Duodenal mucosa (tissue), 2 donors: ENCODE results near the gene TTC39C.
A peak's percentile ranks its signal among the peaks of the same experiment; 100 is the strongest.

Source experiments
- H3K27ac ChIP-seq: one replicate; pipeline ENCODE4 v1.7.0; 2013; ENCODE audit warnings: low read depth, low read length
- H3K27me3 ChIP-seq, 2 donors: one replicate each; pipeline ENCODE4 v1.7.0; 2013; ENCODE audit warnings: low read length in 2 of 2, control low read depth in 1 of 2; ENCODE audit not compliant: insufficient read depth in 2 of 2, control insufficient read depth in 1 of 2
- H3K36me3 ChIP-seq, 2 donors: one replicate each; pipeline ENCODE4 v1.7.0; 2013; ENCODE audit warnings: low read length in 2 of 2, control low read depth in 1 of 2; ENCODE audit not compliant: insufficient read depth in 2 of 2, control insufficient read depth in 1 of 2
- H3K4me1 ChIP-seq, 2 donors: one replicate each; pipeline ENCODE4 v1.7.0; 2013; ENCODE audit warnings: low read length in 2 of 2, control low read depth in 1 of 2; ENCODE audit not compliant: insufficient read depth in 2 of 2, control insufficient read depth in 1 of 2
- H3K4me3 ChIP-seq, 2 donors: one replicate each; pipeline ENCODE4 v1.7.0; 2013; ENCODE audit warnings: low read length in 2 of 2, low read depth in 1 of 2
- H3K9ac ChIP-seq, 2 donors: one replicate each; pipeline ENCODE4 v1.7.0; 2013; ENCODE audit warnings: low read length in 2 of 2, low read depth in 1 of 2
- H3K9me3 ChIP-seq, 2 donors: one replicate each; pipeline ENCODE4 v1.7.0; 2013; ENCODE audit warnings: low read length in 2 of 2, control low read depth in 1 of 2; ENCODE audit not compliant: control insufficient read depth in 1 of 2

TTC39C gene

DNA sequence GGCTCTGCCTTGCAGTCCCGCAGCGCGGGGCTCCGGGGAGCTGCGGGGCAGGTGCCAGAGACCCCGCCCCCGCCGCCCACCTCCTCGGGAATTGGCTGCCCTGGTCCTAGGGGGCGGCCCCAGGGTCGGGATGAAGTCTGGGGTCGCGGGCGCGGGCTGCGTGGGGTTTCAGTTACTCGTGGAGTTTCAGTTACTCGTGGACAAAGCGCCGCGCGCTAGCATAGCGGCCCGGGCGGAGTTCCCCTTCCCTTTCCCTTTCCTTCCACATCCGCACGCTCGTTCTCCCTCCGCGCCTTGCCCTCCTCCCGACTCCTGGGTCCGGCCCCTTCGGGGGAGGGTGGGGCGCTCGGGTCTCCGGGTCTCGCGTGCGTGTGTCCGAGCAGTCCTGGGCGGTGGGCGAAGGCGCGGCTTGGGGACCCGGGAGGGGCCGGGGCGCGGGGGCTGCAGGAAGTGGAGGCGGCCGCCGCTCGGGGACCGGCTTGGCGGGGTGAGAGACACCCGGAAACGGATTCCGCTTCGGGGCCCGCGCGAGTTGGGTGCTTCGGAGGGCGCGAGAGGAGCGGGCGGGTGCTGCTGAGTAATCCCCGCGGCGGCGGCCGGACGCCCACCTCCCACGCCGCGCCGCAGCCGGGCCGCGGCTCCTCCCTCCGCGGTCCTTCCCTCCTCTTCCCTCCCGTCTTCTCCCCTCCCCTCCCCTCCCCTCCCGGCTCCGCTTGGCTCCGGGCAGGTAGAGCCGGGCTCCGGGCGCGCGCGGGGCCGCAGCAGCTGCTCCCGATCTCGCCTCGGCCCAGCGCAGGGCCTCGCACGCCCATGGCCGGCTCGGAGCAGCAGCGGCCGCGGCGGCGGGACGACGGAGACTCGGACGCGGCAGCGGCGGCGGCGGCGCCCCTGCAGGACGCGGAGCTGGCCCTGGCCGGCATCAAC is at the start of gene TTC39C:
TSS of gene TTC39C (plus strand) at position 693 of the 924 bp plus-strand sequence. CDS start at position 811, 118 bp downstream.
- H3K36me3 ChIP-seq, result no peaks in the 10 kb centered on the region
- H3K9me3 ChIP-seq, result no peaks in the 10 kb centered on the region
- peaks cover 19 to 24% of the 10 kb centered on the region in 2 donors for H3K4me1 ChIP-seq
- H3K27me3 ChIP-seq, result no peaks in the 10 kb centered on the region
- peak within 1 kb of the TSS; percentile 37 for H3K27ac ChIP-seq
- peak within 1 kb of the TSS; percentile 63 for H3K9ac ChIP-seq
- peak within 1 kb of the TSS; percentile 80 to 81 for H3K4me3 ChIP-seq

DNA sequence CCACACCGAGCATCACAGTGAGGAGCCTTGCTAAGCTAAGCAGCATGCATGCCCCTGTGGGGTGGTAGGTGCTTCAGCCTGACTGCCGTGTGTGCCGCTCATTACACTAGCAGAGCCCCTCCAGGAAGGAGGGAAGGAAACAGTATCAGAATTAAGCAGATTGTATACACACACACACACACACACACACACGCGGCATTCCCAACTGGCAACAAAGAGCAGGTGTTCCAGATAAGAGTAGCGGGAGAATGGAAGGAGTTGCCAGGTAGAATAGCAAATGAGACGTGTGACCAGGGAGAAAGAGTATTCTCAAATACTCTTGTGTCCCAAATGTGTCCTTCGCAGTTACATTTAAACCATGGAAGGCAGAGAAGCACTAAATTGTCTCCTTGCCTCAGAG is 47.6 kb upstream of the TTC39C start:
- Histone ChIP-seq H3K4me1 (peaks cover 16 to 25% of the 10 kb centered on the region in 2 donors), H3K27me3 (no peaks in the 10 kb centered on the region), H3K27ac (no peak overlapping the region), H3K9me3 (no peaks in the 10 kb centered on the region), H3K9ac (no peak overlapping the region), H3K36me3 (no peaks in the 10 kb centered on the region), H3K4me3 (no peak overlapping the region)

DNA sequence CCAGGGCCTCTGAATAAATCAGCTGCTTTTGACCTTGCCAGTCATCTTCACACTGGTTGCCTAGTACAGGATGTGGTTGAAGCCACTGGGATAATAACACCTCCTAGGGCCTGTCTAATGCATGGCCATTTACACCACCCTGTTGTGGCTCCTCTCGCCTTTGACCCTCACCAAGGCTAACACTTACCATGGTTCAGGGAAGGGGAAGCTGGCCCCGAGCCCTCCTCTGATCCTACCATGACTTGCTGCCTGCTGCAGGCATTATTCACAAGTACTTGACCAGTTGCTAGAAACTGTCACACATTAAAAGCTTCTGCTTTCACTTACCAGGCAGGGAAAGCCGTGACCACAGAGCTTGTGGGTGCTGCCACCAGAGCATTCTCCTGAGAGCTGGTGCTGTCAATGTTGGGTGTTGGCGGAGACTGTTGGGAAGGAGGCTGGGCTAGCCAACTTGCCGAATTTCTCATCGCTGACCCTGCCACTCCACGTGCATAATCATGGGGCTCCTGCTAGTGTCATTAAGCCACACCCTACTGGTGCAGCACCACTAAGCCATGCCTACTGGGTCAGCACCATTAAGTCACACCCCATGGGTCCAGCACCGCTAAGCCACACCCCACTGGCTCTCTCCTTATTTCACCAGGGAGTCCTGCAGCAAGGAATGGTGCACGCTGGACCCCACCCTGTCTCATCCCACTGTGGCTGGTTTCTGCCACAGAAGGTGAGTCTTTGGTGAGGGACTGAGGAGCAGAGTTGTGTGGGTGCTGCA is 47.0 kb upstream of the TTC39C start:
- Histone ChIP-seq H3K9ac (no peak overlapping the region), H3K9me3 (no peaks in the 10 kb centered on the region), H3K36me3 (no peaks in the 10 kb centered on the region), H3K27me3 (no peaks in the 10 kb centered on the region), H3K4me3 (no peak overlapping the region), H3K27ac (no peak overlapping the region), H3K4me1 (peaks cover 16 to 25% of the 10 kb centered on the region in 2 donors)

- H3K27ac ChIP-seq, result no peak overlapping the region
- H3K4me3 ChIP-seq, result no peak overlapping the region
- H3K36me3 ChIP-seq, result no peaks in the 10 kb centered on the region
- H3K9me3 ChIP-seq, result no peaks in the 10 kb centered on the region
- peaks cover 16 to 25% of the 10 kb centered on the region in 2 donors for H3K4me1 ChIP-seq
- no peaks in the 10 kb centered on the region for H3K27me3 ChIP-seq
- H3K9ac ChIP-seq, result no peak overlapping the region
These were observed 45.6 kb upstream of the TTC39C start for GRCh38 chr18:23968638-23969604.

DNA sequence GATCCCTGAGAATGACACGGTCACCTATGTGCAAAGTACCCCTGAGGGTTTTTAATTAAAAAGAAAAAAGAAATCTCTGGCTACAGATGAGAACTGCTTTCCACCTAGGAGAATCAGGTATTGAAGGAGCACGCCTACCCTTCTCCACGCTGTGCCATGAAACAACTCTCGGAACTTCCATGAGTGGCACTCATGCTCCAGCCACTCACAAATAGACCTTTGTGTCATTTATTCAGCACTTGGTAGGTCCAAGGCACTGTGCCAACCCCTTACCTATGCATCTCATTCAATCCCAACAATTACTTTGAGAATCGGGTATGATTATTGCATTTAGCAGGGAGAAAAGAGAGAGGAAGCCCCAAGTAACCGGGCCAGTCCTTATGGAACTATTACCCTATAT is 44.9 kb upstream of the TTC39C start:
- H3K9me3 ChIP-seq, result no peaks in the 10 kb centered on the region
- H3K4me1 ChIP-seq, result peaks cover 16 to 25% of the 10 kb centered on the region in 2 donors
- H3K4me3 ChIP-seq, result no peak overlapping the region
- H3K27ac ChIP-seq, result no peak overlapping the region
- no peak overlapping the region for H3K9ac ChIP-seq
- no peaks in the 10 kb centered on the region for H3K36me3 ChIP-seq
- H3K27me3 ChIP-seq, result no peaks in the 10 kb centered on the region

DNA sequence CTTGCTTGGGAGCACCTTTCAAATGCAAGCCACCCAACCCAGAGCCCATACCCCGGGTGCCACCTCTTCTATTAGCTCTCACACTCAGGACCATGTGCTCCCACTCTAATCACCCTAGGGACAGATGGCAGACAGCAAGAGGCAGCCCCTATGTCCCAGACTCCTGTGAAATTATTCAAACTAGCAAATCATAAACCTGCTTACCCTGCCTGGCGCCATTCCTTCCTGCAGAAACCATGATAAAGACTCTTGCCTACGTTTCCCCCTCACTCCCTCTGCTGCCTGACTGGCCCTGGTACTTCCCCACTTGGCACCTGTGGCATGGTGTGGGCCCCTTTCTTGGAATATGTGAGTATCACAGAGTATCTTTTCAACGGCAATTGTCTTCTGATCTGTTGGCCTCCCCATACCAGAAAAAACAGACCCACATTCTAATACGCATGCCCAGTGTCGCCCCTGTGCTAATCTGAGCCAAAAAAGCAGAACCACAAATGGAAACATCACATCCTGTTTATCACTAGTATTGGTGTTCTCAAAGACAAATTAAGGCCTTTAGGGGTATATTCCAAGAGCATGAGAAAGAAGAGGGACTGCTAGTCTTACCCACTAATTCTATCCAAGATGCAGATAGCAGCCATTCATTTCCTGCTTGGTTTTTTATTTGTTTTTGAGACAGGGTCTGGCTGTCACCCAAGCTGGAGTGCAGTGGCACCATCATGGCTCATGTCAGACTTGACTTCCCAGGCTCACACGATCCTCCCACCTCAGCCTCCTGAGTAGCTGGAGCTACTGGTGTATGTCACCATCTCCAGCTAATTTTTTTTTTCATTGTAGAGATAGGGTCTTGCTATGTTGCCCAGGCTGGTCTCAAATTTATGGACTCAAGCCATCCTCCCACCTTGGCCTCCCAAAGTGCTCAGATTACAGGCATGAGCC is 44.1 kb upstream of the TTC39C start:
- H3K9me3 ChIP-seq, result no peaks in the 10 kb centered on the region
- no peak overlapping the region for H3K27ac ChIP-seq
- H3K9ac ChIP-seq, result no peak overlapping the region
- H3K4me3 ChIP-seq, result no peak overlapping the region
- peaks cover 14 to 20% of the 10 kb centered on the region in 2 donors for H3K4me1 ChIP-seq
- no peaks in the 10 kb centered on the region for H3K27me3 ChIP-seq
- H3K36me3 ChIP-seq, result no peaks in the 10 kb centered on the region

- H3K36me3 ChIP-seq, result no peaks in the 10 kb centered on the region
- H3K9me3 ChIP-seq, result no peaks in the 10 kb centered on the region
- H3K4me1 ChIP-seq, result peaks cover 9 to 14% of the 10 kb centered on the region in 2 donors
- H3K27me3 ChIP-seq, result no peaks in the 10 kb centered on the region
- no peak overlapping the region for H3K4me3 ChIP-seq
- H3K9ac ChIP-seq, result no peak overlapping the region
- no peak overlapping the region for H3K27ac ChIP-seq
These were observed 43.5 kb upstream of the TTC39C start for GRCh38 chr18:23971097-23971440.

- peaks cover 9 to 13% of the 10 kb centered on the region in 2 donors for H3K4me1 ChIP-seq
- H3K36me3 ChIP-seq, result no peaks in the 10 kb centered on the region
- no peaks in the 10 kb centered on the region for H3K9me3 ChIP-seq
- no peaks in the 10 kb centered on the region for H3K27me3 ChIP-seq
- no peak overlapping the region for H3K4me3 ChIP-seq
- H3K27ac ChIP-seq, result no peak overlapping the region
- no peak overlapping the region for H3K9ac ChIP-seq
These were observed 42.8 kb upstream of the TTC39C start for GRCh38 chr18:23971666-23972230.

GRCh38 chr18:23972453-23972852 is 42.1 kb upstream of the TTC39C start:
- Histone ChIP-seq H3K4me1 (peaks cover 5 to 6% of the 10 kb centered on the region in 2 donors), H3K27ac (no peak overlapping the region), H3K9ac (no peak overlapping the region), H3K4me3 (no peak overlapping the region), H3K9me3 (no peaks in the 10 kb centered on the region), H3K27me3 (no peaks in the 10 kb centered on the region), H3K36me3 (no peaks in the 10 kb centered on the region)
